Upper lobe of left lung (tissue), 6 donors: ENCODE measurements around the gene RAB36. TPM values are rescaled to one million over a fixed set of nuclear protein-coding genes. Genes with fewer than 3 reads are reported as not detected.

Experiments
- ATAC-seq, 2 donors: fragments of 200-7000 bp; cut with Tn5 transposase; one replicate each; pipeline ENCODE4 v1.9.1; 2022; ENCODE audit warnings: mild to moderate bottlenecking in 2 of 2, moderate library complexity in 2 of 2; ENCODE audit not compliant: low FRiP score in 2 of 2
- DNase-seq, 2 donors: peaks; one replicate each; pipeline ENCODE4 v3.0.0-alpha.2; 2019 to 2020
- H3K27ac ChIP-seq, 4 donors: fragments of 200-600 bp; sonication (generic); one replicate each; pipeline ENCODE4 v1.5.1; 2016 to 2019
- H3K27me3 ChIP-seq, 4 donors: fragments of 200-600 bp; sonication (generic); one replicate each; pipeline ENCODE4 v1.5.1; 2017 to 2019
- H3K36me3 ChIP-seq, 4 donors: fragments of 200-600 bp; sonication (generic); one replicate each; pipeline ENCODE4 v1.5.1; 2016 to 2019
- H3K4me1 ChIP-seq, 4 donors: fragments of 200-600 bp; sonication (generic); one replicate each; pipeline ENCODE4 v1.5.1; 2018 to 2019
- H3K4me3 ChIP-seq, 4 donors: fragments of 200-600 bp; sonication (generic); one replicate each; pipeline ENCODE4 v1.5.1; 2017 to 2019; ENCODE audit warnings: mild to moderate bottlenecking in 2 of 4, moderate library complexity in 1 of 4
- H3K9me3 ChIP-seq, 4 donors: fragments of 200-600 bp; sonication (generic); one replicate each; pipeline ENCODE4 v1.5.1; 2018 to 2019
- CTCF ChIP-seq, 6 experiments: fragments of 450-650 bp in 4 of 6; fragments of 200-600 bp in 2 of 6; sonication (generic) in 2 of 6; IDR thresholded peaks; one replicate each; pipeline ENCODE4 v1.5.1; 2016 to 2019; ENCODE audit warnings: antibody characterized with exemption in 6 of 6
- EP300 ChIP-seq, 4 donors: sonication (generic); formaldehyde crosslinking; IDR thresholded peaks; one replicate each; pipeline ENCODE4 v1.5.1; 2017; ENCODE audit warnings: antibody characterized with exemption in 4 of 4, control low read depth in 2 of 4
- POLR2A ChIP-seq, 4 donors: fragments of 450-650 bp; IDR thresholded peaks; one replicate each; pipeline ENCODE4 v1.5.1; 2016 to 2017; ENCODE audit warnings: antibody characterized with exemption in 4 of 4, mild to moderate bottlenecking in 2 of 4
- POLR2AphosphoS5 ChIP-seq, 2 donors: sonication (generic); formaldehyde crosslinking; IDR thresholded peaks; one replicate each; pipeline ENCODE4 v1.5.1; 2017; ENCODE audit warnings: antibody characterized with exemption in 2 of 2
- WGBS, 2 donors: methylation state at CpG; one replicate each; pipeline ENCODE4 v1.1.5; 2017 to 2018; 5-methylcytosine and 5-hydroxymethylcytosine counted together
- total RNA-seq, 6 donors: library from RNA; depleted of rRNA in 4 of 6; stranded (reverse); fragments of >200 nt in 4 of 6; gene quantifications; one replicate each; pipeline versions ENCODE4 v1.1.0 to v1.2.1, GENCODE V29; 2016 to 2021
- donor health status: DM: no; HTN: no; CAD: no; lungs with moderate emphysema.
- donor health status: DM: no; HTN: yes; CAD: no; lungs with severe emphysema.

Gene RAB36
- total RNA-seq, 6 donors from 2014 or later, result 2.6 to 17.5 (median 8.4) TPM

DNA sequence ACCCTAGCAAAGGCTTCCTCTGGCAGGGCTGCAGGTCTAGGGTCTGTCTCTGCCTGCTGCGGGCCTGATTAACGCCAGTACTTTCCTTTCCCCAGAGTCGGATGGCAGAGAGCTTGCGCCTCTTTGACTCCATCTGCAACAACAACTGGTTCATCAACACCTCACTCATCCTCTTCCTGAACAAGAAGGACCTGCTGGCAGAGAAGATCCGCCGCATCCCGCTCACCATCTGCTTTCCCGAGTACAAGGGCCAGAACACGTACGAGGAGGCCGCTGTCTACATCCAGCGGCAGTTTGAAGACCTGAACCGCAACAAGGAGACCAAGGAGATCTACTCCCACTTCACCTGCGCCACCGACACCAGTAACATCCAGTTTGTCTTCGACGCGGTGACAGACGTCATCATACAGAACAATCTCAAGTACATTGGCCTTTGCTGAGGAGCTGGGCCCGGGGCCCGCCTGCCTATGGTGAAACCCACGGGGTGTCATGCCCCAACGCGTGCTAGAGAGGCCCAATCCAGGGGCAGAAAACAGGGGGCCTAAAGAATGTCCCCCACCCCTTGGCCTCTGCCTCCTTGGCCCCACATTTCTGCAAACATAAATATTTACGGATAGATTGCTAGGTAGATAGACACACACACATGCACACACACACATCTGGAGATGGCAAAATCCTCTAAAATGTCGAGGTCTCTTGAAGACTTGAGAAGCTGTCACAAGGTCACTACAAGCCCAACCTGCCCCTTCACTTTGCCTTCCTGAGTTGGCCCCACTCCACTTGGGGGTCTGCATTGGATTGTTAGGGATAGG is 22.1 kb upstream of the RAB36 start:
- ATAC-seq, result no peak
- WGBS, 2 donors, result 92 to 96% methylated on average over 24 to 26 of the region's 26 CpGs
- no peak for TF ChIP-seq CTCF (IDR thresholded peaks at IDR 0.05)
- TF ChIP-seq POLR2AphosphoS5 (IDR thresholded peaks at IDR 0.05), result no peak
- TF ChIP-seq EP300 (IDR thresholded peaks at IDR 0.05), result no peak
- no peak for TF ChIP-seq POLR2A (IDR thresholded peaks at IDR 0.05)

GRCh38 chr22:23123804-23124254 is 21.4 kb upstream of the RAB36 start:
- Histone ChIP-seq H3K4me1 (no peaks in the 10 kb centered on the region), H3K9me3 (no peaks in the 10 kb centered on the region), H3K27ac (no peak overlapping the region), H3K27me3 (no peaks in the 10 kb centered on the region), H3K36me3 (no peaks in the 10 kb centered on the region), H3K4me3 (no peak overlapping the region)
- DNase-seq (no peak), ATAC-seq (no peak)
- TF ChIP-seq POLR2AphosphoS5 (IDR thresholded peaks at IDR 0.05) (no peak), CTCF (IDR thresholded peaks at IDR 0.05) (no peak), POLR2A (IDR thresholded peaks at IDR 0.05) (no peak), EP300 (IDR thresholded peaks at IDR 0.05) (no peak)
- 88 to 89% methylated on average over 5 to 9 of the region's 9 CpGs for WGBS, 2 donors

More for the DNA sequence above, 22.1 kb upstream of the RAB36 start:
- Histone ChIP-seq H3K4me3 (no peak overlapping the region), H3K27me3 (no peaks in the 10 kb centered on the region), H3K4me1 (no peaks in the 10 kb centered on the region), H3K27ac (no peak overlapping the region), H3K36me3 (no peaks in the 10 kb centered on the region), H3K9me3 (no peaks in the 10 kb centered on the region)
- DNase-seq, result no peak

GRCh38 chr22:23124611-23125511 is 20.4 kb upstream of the RAB36 start:
- TF ChIP-seq CTCF (IDR thresholded peaks at IDR 0.05) (no peak), POLR2A (IDR thresholded peaks at IDR 0.05) (no peak), POLR2AphosphoS5 (IDR thresholded peaks at IDR 0.05) (no peak), EP300 (IDR thresholded peaks at IDR 0.05) (no peak)
- H3K4me1 ChIP-seq, result no peaks in the 10 kb centered on the region
- 61 to 68% methylated on average over 18 to 19 of the region's 19 CpGs for WGBS, 2 donors
- DNase-seq, result no peak
- H3K36me3 ChIP-seq, result no peaks in the 10 kb centered on the region
- ATAC-seq, result no peak
- no peak overlapping the region for H3K4me3 ChIP-seq
- H3K27me3 ChIP-seq, result no peaks in the 10 kb centered on the region
- no peaks in the 10 kb centered on the region for H3K9me3 ChIP-seq
- H3K27ac ChIP-seq, result no peak overlapping the region

DNA sequence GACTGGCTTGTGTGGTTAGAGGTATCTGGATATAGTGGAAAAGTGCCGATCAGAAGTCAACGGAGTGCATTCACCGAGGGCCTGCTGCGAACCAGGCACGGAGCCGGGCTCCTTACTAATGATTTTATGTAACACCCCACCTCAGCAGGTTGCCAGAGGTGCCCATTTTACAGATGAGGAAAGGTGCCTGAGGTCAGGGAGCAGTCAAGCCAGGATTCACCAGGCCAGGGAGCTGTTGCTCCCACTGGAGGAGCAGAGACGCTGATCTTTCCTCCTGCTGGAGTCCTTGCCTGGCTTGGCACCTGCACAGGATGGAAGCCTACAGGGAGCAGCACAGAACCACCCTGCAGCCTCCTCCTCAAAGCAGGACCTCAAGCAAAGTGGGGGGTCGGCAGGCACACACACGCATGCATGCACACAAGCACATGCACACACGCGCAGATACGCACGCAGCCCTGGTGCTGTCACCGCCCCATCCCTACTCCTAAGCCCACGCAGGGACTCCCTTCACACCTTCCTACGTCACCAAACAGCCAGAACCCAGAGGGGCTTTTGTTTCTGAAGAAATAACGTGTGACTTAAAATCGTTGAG is 19.7 kb upstream of the RAB36 start:
- Histone ChIP-seq H3K27ac (no peak overlapping the region), H3K4me3 (no peak overlapping the region), H3K9me3 (no peaks in the 10 kb centered on the region), H3K36me3 (no peaks in the 10 kb centered on the region), H3K4me1 (no peaks in the 10 kb centered on the region), H3K27me3 (no peaks in the 10 kb centered on the region)
- WGBS, 2 donors, result 87 to 88% methylated on average over 18 of the region's 18 CpGs
- no peak for ATAC-seq
- no peak for DNase-seq
- TF ChIP-seq POLR2A (IDR thresholded peaks at IDR 0.05) (no peak), POLR2AphosphoS5 (IDR thresholded peaks at IDR 0.05) (no peak), CTCF (IDR thresholded peaks at IDR 0.05) (no peak), EP300 (IDR thresholded peaks at IDR 0.05) (no peak)
